Measurements from ENCODE around the gene MFAP3. TPM values are rescaled to one million over a fixed set of nuclear protein-coding genes. Genes with fewer than 3 reads are reported as not detected.

MFAP3 gene
- total RNA-seq (2022; extraction: Qiagen RNA extraction) = 20.0 to 31.9 TPM (median 31.3 TPM) in 5 replicates

DNA sequence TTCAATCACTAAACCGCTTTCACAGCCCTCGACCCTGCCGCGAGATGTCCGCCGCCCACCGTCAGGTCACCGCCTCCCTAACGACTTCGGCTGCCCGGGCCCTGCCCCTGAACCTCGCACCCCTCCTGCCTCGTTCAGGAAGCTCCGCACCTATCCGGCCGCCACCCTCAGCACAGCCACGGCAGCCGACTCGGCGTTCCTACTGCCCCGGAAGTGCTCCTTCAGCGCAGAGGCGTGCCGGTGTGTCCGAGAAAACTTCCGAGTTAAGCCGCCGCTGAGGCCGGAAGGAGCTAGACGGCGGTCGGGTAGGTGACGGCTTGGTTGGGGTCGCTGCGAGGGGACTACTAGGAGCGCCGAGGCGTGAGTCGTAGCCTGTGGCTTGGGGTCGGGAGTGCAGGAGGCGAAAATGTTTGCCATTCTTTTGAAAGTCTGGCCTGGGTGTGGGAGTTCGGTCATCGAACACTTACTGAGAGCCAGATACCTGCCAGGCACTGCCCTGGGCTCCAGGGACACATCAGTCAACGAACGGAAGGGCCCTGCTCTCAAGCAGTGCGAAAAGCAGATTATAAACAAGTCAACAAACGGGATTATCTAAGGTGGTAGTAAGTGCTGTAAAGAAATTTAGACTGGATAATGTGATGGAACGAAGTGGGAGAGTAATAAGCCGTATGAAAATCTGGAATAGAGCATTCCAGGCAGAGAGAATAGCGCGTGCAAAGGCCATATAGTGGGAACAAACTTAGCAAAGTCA is at the start of gene MFAP3, which contains the start of gene FAM114A2:
TSS of gene MFAP3 (plus strand) at position 261 of the 751 bp plus-strand sequence. CDS start 10,756 bp downstream, outside the sequence.
TSS of gene FAM114A2 (minus strand) at position 204 of the 751 bp plus-strand sequence. CDS start 3,957 bp downstream, outside the sequence.

Other genes starting within 250 kb of the MFAP3 start
- gene FAM114A2, start 57 bp upstream of the MFAP3 start, total RNA-seq (2022; extraction: Qiagen RNA extraction) = 10.6 to 14.2 TPM (median 12.3 TPM) in 5 replicates
- 77.2 to 112 TPM (median 110 TPM) in 5 replicates for gene GALNT10, start 151.8 kb downstream of the MFAP3 start, total RNA-seq (2022; extraction: Qiagen RNA extraction)